Psoas muscle (tissue), 8 donors: ENCODE data around the gene SCD5. TPM values are rescaled to one million over a fixed set of nuclear protein-coding genes. Genes with fewer than 3 reads are reported as not detected.

Experiments used
- ATAC-seq, 4 donors: fragments of 200-7000 bp; cut with Tn5 transposase; one replicate each; pipeline ENCODE4 v1.9.1; 2020; ENCODE audit warnings: moderate library complexity in 3 of 4, mild to moderate bottlenecking in 2 of 4
- DNase-seq, 2 donors: peaks; one replicate each; pipeline ENCODE4 v3.0.0-alpha.2; 2020
- H3K27ac ChIP-seq: fragments of 200-600 bp; one replicate; pipeline ENCODE4 v1.8.0; 2022
- H3K27me3 ChIP-seq, 3 donors: fragments of 200-600 bp in 1 of 3; one replicate each; pipeline versions ENCODE4 v1.6.1 to v1.8.0; 2013 to 2022; ENCODE audit warnings: low read length in 2 of 3, mild to moderate bottlenecking in 2 of 3, moderate library complexity in 1 of 3; ENCODE audit not compliant: insufficient read depth in 3 of 3
- H3K36me3 ChIP-seq, 2 donors: fragments of 200-600 bp in 1 of 2; one replicate each; pipeline versions ENCODE4 v1.6.1 to v1.8.0; 2013 to 2022; ENCODE audit warnings: low read depth in 1 of 2, mild to moderate bottlenecking in 1 of 2, moderate library complexity in 1 of 2; ENCODE audit not compliant: insufficient read depth in 1 of 2
- H3K4me1 ChIP-seq: fragments of 200-600 bp; one replicate; pipeline ENCODE4 v1.8.0; 2022
- H3K4me3 ChIP-seq: fragments of 200-600 bp; one replicate; pipeline ENCODE4 v1.8.0; 2022; ENCODE audit warnings: mild to moderate bottlenecking
- H3K9me3 ChIP-seq: fragments of 200-600 bp; one replicate; pipeline ENCODE4 v1.8.0; 2022
- CTCF ChIP-seq: fragments of 200-600 bp; IDR thresholded peaks from one replicate; pipeline ENCODE4 v1.8.0; 2022; ENCODE audit warnings: antibody characterized with exemption
- WGBS, 3 donors: extraction: QIAGEN DNeasy Blood & Tissue Kit; methylation state at CpG; one replicate each; pipeline versions ENCODE4 v1.1.6 to v1.1.7; 2013; 5-methylcytosine and 5-hydroxymethylcytosine counted together
- intact Hi-C, 2 donors: fragments of 100-400 bp; cut with DNase I; formaldehyde crosslinking; loops; one replicate each; pipeline versions ENCODE4 v1.11.0 to v1.14.2; 2022
- polyA plus RNA-seq, 3 donors: library from polyadenylated mRNA; stranded (reverse); fragments of 200-250 nt; gene quantifications; one replicate each; pipeline ENCODE4 v1.2.3, GENCODE V29; 2013
- total RNA-seq, 4 donors: library from RNA; stranded (reverse); fragmentation: NEBNext Ultra II Directional in 2 of 4; extraction: Animal tissue kit (Norgen Biotek cat#: 25700) in 2 of 4; gene quantifications; one replicate each; pipeline versions ENCODE4 v1.2.1 to v1.2.4, GENCODE V29; 2021 to 2023
- donor health status: healthy with polysubstance abuse.
- donor health status: DM: no; HTN: no; CAD: no; lungs with moderate emphysema.
- donor health status: Bipolar disorder and iron deficiency.
- donor health status: healthy.
- donor health status: DM: yes; HTN: yes; CAD: no.
- donor health status: DM: no; HTN: no; CAD: no.
- donor health status: DM: no; HTN: no; CAD: no.
- donor health status: DM: yes; HTN: yes; CAD: no.

Gene SCD5
- total and polyA plus RNA-seq, 7 donors = 0.61 to 1.6 (median 0.74) TPM

GRCh38 chr4:82592639-82593038 is 206.0 kb downstream of the SCD5 start:
- Histone ChIP-seq H3K4me1 (no peaks in the 10 kb centered on the region), H3K27me3 (no peaks in the 10 kb centered on the region), H3K27ac (no peak overlapping the region), H3K36me3 (no peaks in the 10 kb centered on the region), H3K4me3 (no peak overlapping the region), H3K9me3 (no peaks in the 10 kb centered on the region)
- intact Hi-C loops = no loop called here
- no peak for TF ChIP-seq CTCF
- 80 to 98% (median 96%) methylated on average over 3 of the region's 3 CpGs for WGBS, 3 donors
- DNase-seq (no peak), ATAC-seq (no peak)

- intact Hi-C loops = no loop called here
- ATAC-seq (no peak), DNase-seq (no peak)
- no peaks in the 10 kb centered on the region for H3K27me3 ChIP-seq
- no peak for TF ChIP-seq CTCF
- 55 to 63% (median 60%) methylated on average over 5 of the region's 5 CpGs for WGBS, 3 donors
- H3K4me1 ChIP-seq = no peaks in the 10 kb centered on the region
- H3K9me3 ChIP-seq = no peaks in the 10 kb centered on the region
- no peak overlapping the region for H3K4me3 ChIP-seq
- H3K36me3 ChIP-seq = no peaks in the 10 kb centered on the region
- no peak overlapping the region for H3K27ac ChIP-seq
Observed at GRCh38 chr4:82591592-82591991, 207.0 kb downstream of the SCD5 start.

- no peaks in the 10 kb centered on the region for H3K4me1 ChIP-seq
- TF ChIP-seq CTCF = no peak
- no peaks in the 10 kb centered on the region for H3K27me3 ChIP-seq
- no peak overlapping the region for H3K27ac ChIP-seq
- H3K9me3 ChIP-seq = no peaks in the 10 kb centered on the region
- H3K36me3 ChIP-seq = no peaks in the 10 kb centered on the region
- DNase-seq (no peak), ATAC-seq (no peak)
- intact Hi-C loops = no loop called here
- WGBS, 3 donors = 71 to 85% (median 78%) methylated on average over 1 of the region's 1 CpG
- H3K4me3 ChIP-seq = no peak overlapping the region
Observed at GRCh38 chr4:82589756-82590155, 208.8 kb downstream of the SCD5 start.

- ATAC-seq = no peak
- Histone ChIP-seq H3K4me1 (no peaks in the 10 kb centered on the region), H3K27me3 (no peaks in the 10 kb centered on the region), H3K27ac (no peak overlapping the region), H3K4me3 (no peak overlapping the region), H3K36me3 (no peaks in the 10 kb centered on the region), H3K9me3 (no peaks in the 10 kb centered on the region)
- no peak for TF ChIP-seq CTCF
- intact Hi-C loops = no loop called here
- WGBS, 3 donors = 88 to 96% (median 90%) methylated on average over 2 of the region's 2 CpGs
- no peak for DNase-seq
Observed at GRCh38 chr4:82588771-82589270, 209.8 kb downstream of the SCD5 start.

- WGBS, 3 donors = 78 to 86% (median 83%) methylated on average over 8 of the region's 8 CpGs
- Histone ChIP-seq H3K4me3 (no peak overlapping the region), H3K4me1 (no peaks in the 10 kb centered on the region), H3K27ac (no peak overlapping the region), H3K27me3 (no peaks in the 10 kb centered on the region), H3K36me3 (no peaks in the 10 kb centered on the region), H3K9me3 (no peaks in the 10 kb centered on the region)
- intact Hi-C loops = no loop called here
- DNase-seq (no peak), ATAC-seq (no peak)
- no peak for TF ChIP-seq CTCF
Observed at GRCh38 chr4:82587826-82588540, 210.6 kb downstream of the SCD5 start.
